ENCODE measurements around the gene FAM187B.
A peak's percentile ranks its signal among the peaks of the same experiment; 100 is the strongest.
"Not testable (repeated sequence)": the region's sequence is repeated elsewhere in the genome, so short reads cannot be mapped to it uniquely, and the experiment has no call there.

Gene FAM187B

GRCh38 chr19:35205733-35206323 lies 22.7 kb downstream of the FAM187B start:
- no peak for TF ChIP-seq ARNT (IDR thresholded peaks at IDR 0.05)
- no peak for TF ChIP-seq SUZ12 (IDR thresholded peaks at IDR 0.05)
- no peak for TF ChIP-seq TARDBP (IDR thresholded peaks at IDR 0.05)
- TF ChIP-seq ZNF384 (IDR thresholded peaks at IDR 0.05), result no peak
- TF ChIP-seq BHLHE40 (IDR thresholded peaks at IDR 0.05; ENCODE audit: borderline replicate concordance), result no peak
- TF ChIP-seq FOXA1 (IDR thresholded peaks at IDR 0.05), result no peak
- no peak for TF ChIP-seq ELF4 (IDR thresholded peaks at IDR 0.05)
- no peak for TF ChIP-seq LEF1 (IDR thresholded peaks at IDR 0.05; ENCODE audit: borderline replicate concordance)
- no peak for TF ChIP-seq NFRKB (IDR thresholded peaks at IDR 0.05)
- TF ChIP-seq HDGF (IDR thresholded peaks at IDR 0.05; ENCODE audit: borderline replicate concordance), result no peak
- TF ChIP-seq FOXM1 (IDR thresholded peaks at IDR 0.05; ENCODE audit: borderline replicate concordance), result no peak
- no peak for TF ChIP-seq PKNOX1 (IDR thresholded peaks at IDR 0.05)
- TF ChIP-seq CTBP1 (IDR thresholded peaks at IDR 0.05; ENCODE audit: borderline replicate concordance), result no peak
- DNase-seq (ENCODE audit: extremely low spot score), result no peak
- ChIA-PET CTCF (no interaction called here), POLR2A (interaction anchor here (0.9 kb wide), 1 partner anchor 60 kb away, joined by 3 read pairs; no protein-coding TSS in a partner anchor)

- TF ChIP-seq ZNF384 (IDR thresholded peaks at IDR 0.05), result no peak
- TF ChIP-seq PKNOX1 (IDR thresholded peaks at IDR 0.05), result no peak
- TF ChIP-seq SP1 (IDR thresholded peaks at IDR 0.05), result no peak
- no peak for TF ChIP-seq SUZ12 (IDR thresholded peaks at IDR 0.05)
- TF ChIP-seq L3MBTL2 (conservative IDR thresholded peaks at IDR 0.05), result no peak
- no peak for TF ChIP-seq TARDBP (IDR thresholded peaks at IDR 0.05)
- TF ChIP-seq BHLHE40 (IDR thresholded peaks at IDR 0.05; ENCODE audit: borderline replicate concordance), result no peak
- TF ChIP-seq FOXM1 (IDR thresholded peaks at IDR 0.05; ENCODE audit: borderline replicate concordance), result no peak
- TF ChIP-seq FOXA1 (IDR thresholded peaks at IDR 0.05), result no peak
- ChIA-PET CTCF (no interaction called here), POLR2A (interaction anchor here (0.9 kb wide), 1 partner anchor 61 kb away, joined by 3 read pairs; no protein-coding TSS in a partner anchor)
- no peak for DNase-seq (ENCODE audit: extremely low spot score)
Observed at GRCh38 chr19:35204799-35205732, 23.5 kb downstream of the FAM187B start.

- TF ChIP-seq L3MBTL2 (conservative IDR thresholded peaks at IDR 0.05) (no peak), ARNT (IDR thresholded peaks at IDR 0.05) (no peak), ZNF384 (IDR thresholded peaks at IDR 0.05) (no peak), SP1 (IDR thresholded peaks at IDR 0.05) (no peak), PKNOX1 (IDR thresholded peaks at IDR 0.05) (peak; percentile 75), SUZ12 (IDR thresholded peaks at IDR 0.05) (no peak)
- DNase-seq (ENCODE audit: extremely low spot score), result no peak
- ChIA-PET CTCF (no interaction called here), POLR2A (no interaction called here)
Observed at GRCh38 chr19:35202722-35203688, 25.5 kb downstream of the FAM187B start.

- no peak for DNase-seq (ENCODE audit: extremely low spot score)
- ChIA-PET CTCF (no interaction called here), POLR2A (no interaction called here)
- TF ChIP-seq ZNF384 (IDR thresholded peaks at IDR 0.05), result no peak
- no peak for TF ChIP-seq FOXM1 (IDR thresholded peaks at IDR 0.05; ENCODE audit: borderline replicate concordance)
- no peak for TF ChIP-seq FOXA1 (IDR thresholded peaks at IDR 0.05)
- no peak for TF ChIP-seq CTBP1 (IDR thresholded peaks at IDR 0.05; ENCODE audit: borderline replicate concordance)
- TF ChIP-seq BHLHE40 (IDR thresholded peaks at IDR 0.05; ENCODE audit: borderline replicate concordance), result no peak
- TF ChIP-seq ELF4 (IDR thresholded peaks at IDR 0.05), result no peak
- no peak for TF ChIP-seq SP1 (IDR thresholded peaks at IDR 0.05)
- no peak for TF ChIP-seq HDGF (IDR thresholded peaks at IDR 0.05; ENCODE audit: borderline replicate concordance)
- no peak for TF ChIP-seq FOXK2 (IDR thresholded peaks at IDR 0.05)
- TF ChIP-seq LEF1 (IDR thresholded peaks at IDR 0.05; ENCODE audit: borderline replicate concordance), result no peak
- TF ChIP-seq PKNOX1 (IDR thresholded peaks at IDR 0.05), result no peak
- TF ChIP-seq ARNT (IDR thresholded peaks at IDR 0.05), result no peak
- no peak for TF ChIP-seq SUZ12 (IDR thresholded peaks at IDR 0.05)
- TF ChIP-seq NFRKB (IDR thresholded peaks at IDR 0.05), result no peak
- no peak for TF ChIP-seq TARDBP (IDR thresholded peaks at IDR 0.05)
- no peak for TF ChIP-seq L3MBTL2 (conservative IDR thresholded peaks at IDR 0.05)
Observed at GRCh38 chr19:35199481-35199880, 29.1 kb downstream of the FAM187B start.

GRCh38 chr19:35196861-35197260 lies 31.7 kb downstream of the FAM187B start:
- DNase-seq (ENCODE audit: extremely low spot score); POLR2A ChIA-PET; CTCF ChIA-PET: not testable (repeated sequence)

Measured in HEK293T (cell line).